Measurements from ENCODE around the gene MTMR6.

The MTMR6 gene

GRCh38 chr13:25232937-25233515 is 54.3 kb downstream of the MTMR6 start:
- DNase-seq (ENCODE audit: extremely low spot score): peak; percentile 54
- peak; percentile 57 for TF ChIP-seq CTCF (IDR thresholded peaks at IDR 0.05; ENCODE audit: control extremely low read depth, extremely low read depth, low read depth, missing control alignments)
- POLR2A ChIA-PET: no interaction called here
- CTCF ChIA-PET: interaction anchor here (0.8 to 1.9 kb wide), 24 partner anchors 8 to 148 kb away, joined by 3 to 17 read pairs (median 4); no protein-coding TSS in a partner anchor

GRCh38 chr13:25231517-25231916 is 55.8 kb downstream of the MTMR6 start:
- ChIA-PET POLR2A (no interaction called here), CTCF (interaction anchor here (1.2 kb wide), 1 partner anchor 12 kb away, joined by 3 read pairs; no protein-coding TSS in a partner anchor)
- DNase-seq (ENCODE audit: extremely low spot score): no peak
- no peak for TF ChIP-seq CTCF (IDR thresholded peaks at IDR 0.05; ENCODE audit: control extremely low read depth, extremely low read depth, low read depth, missing control alignments)

- ChIA-PET POLR2A (no interaction called here), CTCF (interaction anchor here (0.8 to 1.6 kb wide), 3 partner anchors 9 to 59 kb away, joined by 3 to 7 read pairs (median 3); no protein-coding TSS in a partner anchor)
- no peak for TF ChIP-seq CTCF (IDR thresholded peaks at IDR 0.05; ENCODE audit: control extremely low read depth, extremely low read depth, low read depth, missing control alignments)
- no peak for DNase-seq (ENCODE audit: extremely low spot score)
These were observed 59.6 kb downstream of the MTMR6 start for GRCh38 chr13:25227690-25228089.

- CTCF ChIA-PET: no interaction called here
- TF ChIP-seq CTCF (IDR thresholded peaks at IDR 0.05; ENCODE audit: control extremely low read depth, extremely low read depth, low read depth, missing control alignments): no peak
- no peak for DNase-seq (ENCODE audit: extremely low spot score)
- POLR2A ChIA-PET: no interaction called here
These were observed 61.3 kb downstream of the MTMR6 start for GRCh38 chr13:25225970-25226369.

- ChIA-PET POLR2A (no interaction called here), CTCF (interaction anchor here (1.2 kb wide), 1 partner anchor 9 kb away, joined by 6 read pairs; no protein-coding TSS in a partner anchor)
- DNase-seq (ENCODE audit: extremely low spot score): no peak
- TF ChIP-seq CTCF (IDR thresholded peaks at IDR 0.05; ENCODE audit: control extremely low read depth, extremely low read depth, low read depth, missing control alignments): no peak
These were observed 63.1 kb downstream of the MTMR6 start for GRCh38 chr13:25224151-25224550.

GRCh38 chr13:25222740-25223139 is 64.5 kb downstream of the MTMR6 start:
- no peak for DNase-seq (ENCODE audit: extremely low spot score)
- no peak for TF ChIP-seq CTCF (IDR thresholded peaks at IDR 0.05; ENCODE audit: control extremely low read depth, extremely low read depth, low read depth, missing control alignments)
- ChIA-PET CTCF (interaction anchor here (1.0 to 1.6 kb wide), 3 partner anchors 10 to 29 kb away, joined by 3 to 8 read pairs (median 3); no protein-coding TSS in a partner anchor), POLR2A (no interaction called here)
